Loucy (cell line): ENCODE results near the gene CEP112.

Source experiments
- H2AFZ ChIP-seq: fragments of 200-600 bp; sonication (generic); 2 replicates; pipeline ENCODE4 v1.6.0; 2016; ENCODE audit warnings: antibody characterized with exemption, mild to moderate bottlenecking, low read length, moderate library complexity
- H3F3A ChIP-seq: fragments of 200-600 bp; 2 replicates; pipeline ENCODE4 v1.6.0; 2016; ENCODE audit warnings: antibody characterized with exemption, low read depth, mild to moderate bottlenecking
- H3K27me3 ChIP-seq: fragments of 200-600 bp; sonication (generic); 2 replicates; pipeline ENCODE4 v1.6.1; 2014; ENCODE audit warnings: low read length, mild to moderate bottlenecking; ENCODE audit not compliant: insufficient read depth, poor library complexity, severe bottlenecking
- H3K36me3 ChIP-seq: fragments of 200-600 bp; sonication (generic); 2 replicates; pipeline ENCODE4 v1.6.1; 2016; ENCODE audit warnings: low read length; ENCODE audit not compliant: insufficient read depth
- H3K4me1 ChIP-seq: fragments of 200-600 bp; sonication (generic); 2 replicates; pipeline ENCODE4 v1.5.1; 2014; ENCODE audit warnings: low read length, mild to moderate bottlenecking; ENCODE audit not compliant: insufficient read depth, poor library complexity, severe bottlenecking
- H3K4me2 ChIP-seq: fragments of 200-600 bp; sonication (generic); 2 replicates; pipeline ENCODE4 v1.6.0; 2014; ENCODE audit warnings: antibody characterized with exemption, low read length, low read depth, mild to moderate bottlenecking; ENCODE audit not compliant: poor library complexity, severe bottlenecking
- H3K4me3 ChIP-seq: fragments of 200-600 bp; sonication (generic); 2 replicates; pipeline ENCODE4 v1.5.1; 2014; ENCODE audit warnings: low read length, mild to moderate bottlenecking, mixed read lengths; ENCODE audit not compliant: poor library complexity, severe bottlenecking
- H3K79me2 ChIP-seq: fragments of 200-600 bp; sonication (generic); 2 replicates; pipeline ENCODE4 v1.6.1; 2014; ENCODE audit warnings: low read length; ENCODE audit not compliant: insufficient read depth
- H3K9ac ChIP-seq: fragments of 200-600 bp; sonication (generic); 2 replicates; pipeline ENCODE4 v1.6.0; 2014; ENCODE audit warnings: mild to moderate bottlenecking, low read depth, low read length, moderate library complexity; ENCODE audit not compliant: poor library complexity, severe bottlenecking
- H3K9me2 ChIP-seq: fragments of 200-600 bp; sonication (generic); replicated peaks from 2 replicates; pipeline ENCODE4 v1.6.1; 2016; ENCODE audit warnings: low read depth, low read length, mixed read lengths
- H3K9me3 ChIP-seq: fragments of 200-600 bp; sonication (generic); 2 replicates; pipeline ENCODE4 v1.6.1; 2014; ENCODE audit warnings: mild to moderate bottlenecking, antibody characterized with exemption, low read length, low read depth; ENCODE audit not compliant: insufficient read depth
- H4K20me1 ChIP-seq: fragments of 200-600 bp; sonication (generic); 2 replicates; pipeline ENCODE4 v1.6.0; 2014; ENCODE audit warnings: antibody characterized with exemption, low read length, mild to moderate bottlenecking; ENCODE audit not compliant: insufficient read depth, poor library complexity, severe bottlenecking
- CTCF ChIP-seq: fragments of 200-600 bp; sonication (generic); conservative IDR thresholded peaks from 2 replicates; pipeline ENCODE4 v1.5.1; 2014; ENCODE audit warnings: mild to moderate bottlenecking, antibody characterized with exemption, low read length
- EZH2phosphoT487 ChIP-seq: fragments of 200-600 bp; IDR thresholded peaks from 2 replicates; pipeline ENCODE4 v1.6.1; 2018; ENCODE audit warnings: antibody characterized with exemption, mild to moderate bottlenecking, moderate library complexity, borderline replicate concordance

CEP112 gene

DNA sequence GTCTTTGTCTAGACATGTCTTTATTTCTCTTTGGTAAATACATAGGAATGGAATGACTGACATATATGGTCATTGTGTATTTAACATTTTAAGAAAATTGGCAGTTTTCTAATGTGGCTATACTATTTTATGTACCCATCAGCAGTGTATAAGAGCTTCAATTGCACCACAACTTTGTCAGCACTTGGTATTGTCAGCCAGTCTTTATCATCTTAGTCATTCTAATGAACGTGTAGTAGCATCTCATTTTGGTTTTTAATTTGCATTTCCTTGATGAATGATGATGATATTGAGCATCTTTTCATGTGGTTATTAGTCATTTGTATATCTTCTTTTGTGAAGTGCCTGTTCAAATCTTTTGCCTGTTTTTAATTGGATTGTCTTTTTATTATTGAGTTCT, 239.3 kb downstream of the CEP112 start:
- Histone ChIP-seq H3K9ac (no peak overlapping the region), H3K79me2 (no peaks in the 10 kb centered on the region)

GRCh38 chr17:65952015-65952414, 239.9 kb downstream of the CEP112 start:
- Histone ChIP-seq H3K27me3 (no peaks in the 10 kb centered on the region), H4K20me1 (no peaks in the 10 kb centered on the region), H3K4me2 (no peak overlapping the region), H3F3A (no peaks in the 10 kb centered on the region), H3K79me2 (no peaks in the 10 kb centered on the region), H3K4me1 (no peaks in the 10 kb centered on the region), H3K4me3 (no peak overlapping the region), H3K9me2 (0 out of 2 replicates have a peak, but pooled peaks cover 5% of the 10 kb centered on the region), H2AFZ (no peak overlapping the region), H3K9me3 (no peaks in the 10 kb centered on the region), H3K9ac (no peak overlapping the region), H3K36me3 (no peaks in the 10 kb centered on the region)
- no peak for TF ChIP-seq CTCF
- no peak for TF ChIP-seq EZH2phosphoT487

More for the DNA sequence above, 239.3 kb downstream of the CEP112 start:
- Histone ChIP-seq H4K20me1 (no peaks in the 10 kb centered on the region), H3F3A (no peaks in the 10 kb centered on the region), H3K4me3 (no peak overlapping the region), H3K4me2 (no peak overlapping the region), H3K27me3 (no peaks in the 10 kb centered on the region), H3K9me3 (no peaks in the 10 kb centered on the region), H3K4me1 (no peaks in the 10 kb centered on the region), H3K36me3 (no peaks in the 10 kb centered on the region), H2AFZ (no peak overlapping the region), H3K9me2 (0 out of 2 replicates have a peak, but pooled peaks cover 5% of the 10 kb centered on the region)
- TF ChIP-seq EZH2phosphoT487 (no peak), CTCF (no peak)

DNA sequence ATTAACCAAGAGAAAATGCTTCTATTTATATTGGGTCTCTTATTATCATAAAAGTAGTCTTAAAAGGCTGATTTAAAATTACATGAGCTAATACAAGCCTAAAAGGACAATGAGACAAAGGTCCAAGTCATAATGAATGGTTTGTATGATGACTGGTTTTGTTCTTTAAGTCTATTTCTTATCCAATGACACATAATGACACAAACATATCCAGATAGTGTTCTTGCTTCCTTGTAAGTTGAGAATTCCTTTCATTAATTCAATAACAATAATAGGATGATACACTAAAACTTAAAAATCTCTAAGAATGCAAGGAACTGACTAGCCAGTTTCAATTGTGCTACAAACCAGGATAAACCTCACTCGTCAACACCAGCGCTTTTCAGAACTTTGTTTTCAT, 244.1 kb downstream of the CEP112 start:
- H4K20me1 ChIP-seq: no peaks in the 10 kb centered on the region
- H3K9ac ChIP-seq: no peak overlapping the region
- no peaks in the 10 kb centered on the region for H3K79me2 ChIP-seq
- no peak overlapping the region for H3K4me2 ChIP-seq
- H3K9me2 ChIP-seq: 0 out of 2 replicates have a peak, but pooled peaks cover 5% of the 10 kb centered on the region
- no peaks in the 10 kb centered on the region for H3K36me3 ChIP-seq
- H3K4me1 ChIP-seq: no peaks in the 10 kb centered on the region
- no peak overlapping the region for H3K4me3 ChIP-seq
- TF ChIP-seq CTCF (no peak), EZH2phosphoT487 (no peak)
- no peak overlapping the region for H2AFZ ChIP-seq
- no peaks in the 10 kb centered on the region for H3F3A ChIP-seq
- H3K27me3 ChIP-seq: no peaks in the 10 kb centered on the region
- H3K9me3 ChIP-seq: no peaks in the 10 kb centered on the region
